Activated CD4-positive, alpha-beta T cell treated with anti-CD3 and anti-CD28 coated beads, Interleukin-2, amount 50 U/mL, for 24 hours (primary cell): ENCODE data around the gene SF3B5.
"Not testable (repeated sequence)": the region's sequence is repeated elsewhere in the genome, so short reads cannot be mapped to it uniquely, and the experiment has no call there.

ENCODE experiments used
- DNase-seq, 2 donors: peaks; one replicate each; pipeline ENCODE4 v3.0.0-alpha.2; 2020; ENCODE audit warnings: low read depth in 1 of 2, low spot score in 1 of 2

Gene SF3B5

DNA sequence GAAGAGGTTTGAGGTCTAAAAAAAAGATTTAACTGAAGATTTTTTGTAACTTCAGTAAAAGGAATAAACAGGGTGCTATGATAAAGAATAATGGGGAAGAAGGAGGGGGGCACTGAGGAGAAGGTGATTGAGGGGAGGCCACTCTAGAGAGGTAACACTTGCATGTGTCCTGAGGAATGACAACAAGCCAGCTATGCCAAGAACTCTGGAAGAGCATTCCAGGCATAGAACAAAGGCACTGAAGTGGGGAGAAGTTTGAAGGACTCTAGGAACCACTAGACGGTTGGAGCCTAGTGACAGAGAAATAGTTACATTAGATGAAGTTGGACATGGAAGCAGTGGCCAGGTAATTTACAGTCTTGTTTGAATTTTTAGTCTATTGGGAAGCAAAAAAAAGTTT lies 10.8 kb upstream of the SF3B5 start:
- DNase-seq = no peak

DNA sequence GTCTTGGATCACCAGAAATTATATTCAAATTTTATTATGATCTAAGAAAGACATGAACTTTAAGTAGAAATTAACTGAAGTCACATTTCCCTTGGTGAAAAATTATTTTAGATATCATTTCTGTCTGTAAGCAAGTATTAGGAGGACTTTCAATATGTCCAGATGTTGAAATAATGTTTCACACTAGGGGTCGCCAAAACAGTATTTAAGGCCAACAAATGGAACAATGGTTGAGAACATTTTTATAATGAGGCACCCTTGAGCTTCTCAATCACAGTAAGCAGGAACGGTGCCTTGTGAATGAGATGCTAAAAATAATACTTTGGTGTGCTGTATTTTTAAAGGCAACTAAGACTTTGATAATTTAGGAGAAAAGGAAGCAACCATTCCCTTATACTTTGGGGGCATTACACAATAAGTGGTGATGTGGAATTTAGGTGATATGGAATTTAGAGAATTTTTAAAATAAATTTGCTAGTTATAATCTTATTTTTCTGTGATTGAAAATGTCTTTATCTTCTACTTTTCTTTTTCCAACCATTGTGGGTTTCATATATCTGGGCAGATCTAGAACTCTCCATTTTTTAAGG lies 9.6 kb upstream of the SF3B5 start:
- DNase-seq = peak in 1 of 2 donors; percentile 62

DNA sequence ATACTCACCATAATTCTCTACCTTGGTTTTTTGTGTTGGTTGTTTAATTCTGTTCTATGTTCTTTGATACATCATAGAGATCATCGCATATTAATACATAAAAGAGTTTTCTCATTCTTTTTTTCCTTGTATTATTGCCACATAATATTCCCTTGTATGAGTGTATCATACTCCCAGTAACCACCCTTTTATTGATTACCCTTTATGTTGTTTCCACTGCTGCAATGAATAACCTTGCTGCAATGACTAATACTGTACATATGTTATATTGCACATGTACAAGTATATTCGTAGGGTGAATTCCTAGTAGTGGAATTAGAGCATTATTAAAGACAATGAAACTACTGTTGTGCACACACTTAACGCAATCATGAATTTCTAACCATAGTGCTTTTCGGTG lies 9.1 kb upstream of the SF3B5 start:
- no peak for DNase-seq

DNA sequence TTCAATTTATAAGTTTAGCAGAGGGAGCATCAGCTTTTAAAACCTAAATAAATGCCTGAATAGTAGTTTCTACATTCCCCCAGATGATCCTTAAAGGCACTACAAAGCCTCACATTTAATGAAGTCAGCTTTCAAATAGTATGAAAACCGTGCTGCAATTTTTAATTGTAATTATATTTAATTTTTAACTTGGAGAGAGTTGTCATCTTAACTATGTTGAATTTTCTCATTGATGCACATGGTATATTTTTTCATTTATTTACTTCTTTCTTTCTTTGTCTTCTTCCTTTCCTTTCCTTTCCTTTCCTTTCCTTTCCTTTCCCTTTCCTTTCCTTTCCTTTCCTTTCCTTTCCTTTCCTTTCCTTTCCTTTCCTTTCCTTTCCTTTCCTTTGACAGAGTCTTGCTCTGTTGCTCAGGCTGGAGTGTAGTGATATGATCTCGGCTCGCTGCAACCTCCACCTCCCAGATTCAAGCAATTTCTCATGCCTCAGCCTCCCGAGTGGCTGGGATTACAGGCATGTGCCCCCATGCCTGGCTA lies 7.7 kb upstream of the SF3B5 start:
- DNase-seq = no peak

DNA sequence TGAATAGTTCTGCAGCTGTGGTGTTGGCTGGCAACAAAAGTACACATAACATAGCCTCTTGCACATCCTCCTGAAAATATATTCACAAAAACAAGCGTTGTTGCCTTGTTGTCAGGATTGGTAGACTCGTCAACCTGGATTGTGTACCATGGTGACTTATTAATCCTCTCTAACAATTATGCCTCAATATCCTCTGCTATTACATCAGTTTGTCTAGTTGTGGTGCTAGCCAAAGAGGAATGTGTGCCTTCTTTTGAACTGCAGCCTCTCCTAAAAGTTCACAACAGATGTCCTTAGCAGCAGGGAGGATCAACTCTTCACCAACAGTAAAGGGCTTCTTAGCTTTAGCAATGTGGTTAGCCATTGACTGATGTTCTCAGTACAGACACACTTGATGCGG lies 3.6 kb upstream of the SF3B5 start:
- DNase-seq = no peak

DNA sequence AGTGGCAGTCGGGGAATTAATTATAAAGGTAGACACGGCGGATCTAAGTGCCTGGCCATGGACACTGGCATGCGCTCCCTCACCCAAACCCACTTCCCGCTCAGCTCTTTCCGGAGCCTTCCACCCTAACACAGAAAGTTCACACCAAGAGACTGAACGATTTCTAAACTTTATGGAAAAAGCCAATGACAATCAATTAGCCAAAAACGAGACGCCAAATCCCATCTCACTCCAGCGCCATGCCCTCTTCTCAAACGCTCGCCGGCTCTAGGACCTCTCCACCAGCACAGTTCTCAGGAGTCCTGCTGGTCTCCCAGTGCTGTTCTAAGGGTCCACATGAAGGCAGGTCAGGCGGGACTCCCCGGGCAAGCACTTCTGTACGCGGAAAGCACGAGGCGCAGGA lies 641 bp downstream of the SF3B5 start:
- no peak for DNase-seq

DNA sequence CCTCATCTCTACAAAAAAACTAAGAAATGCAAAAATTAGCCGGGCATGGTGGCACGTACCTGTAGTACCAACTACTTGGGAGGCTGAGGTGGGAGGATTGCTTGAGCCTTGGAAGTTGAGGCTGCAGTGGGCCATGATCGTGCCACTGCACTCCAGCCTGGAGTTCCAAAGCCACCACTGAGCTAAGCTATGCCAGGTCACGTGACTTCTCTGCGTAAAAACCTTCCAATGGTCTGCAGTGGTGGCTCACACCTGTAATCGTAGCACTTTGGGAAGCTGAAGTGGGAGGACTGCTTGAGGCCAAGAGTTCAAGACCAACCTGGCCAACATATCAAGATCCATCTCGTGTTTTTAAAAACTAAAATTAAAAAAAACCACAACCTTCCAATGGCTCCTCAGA lies 1.7 kb downstream of the SF3B5 start:
- no peak for DNase-seq

DNA sequence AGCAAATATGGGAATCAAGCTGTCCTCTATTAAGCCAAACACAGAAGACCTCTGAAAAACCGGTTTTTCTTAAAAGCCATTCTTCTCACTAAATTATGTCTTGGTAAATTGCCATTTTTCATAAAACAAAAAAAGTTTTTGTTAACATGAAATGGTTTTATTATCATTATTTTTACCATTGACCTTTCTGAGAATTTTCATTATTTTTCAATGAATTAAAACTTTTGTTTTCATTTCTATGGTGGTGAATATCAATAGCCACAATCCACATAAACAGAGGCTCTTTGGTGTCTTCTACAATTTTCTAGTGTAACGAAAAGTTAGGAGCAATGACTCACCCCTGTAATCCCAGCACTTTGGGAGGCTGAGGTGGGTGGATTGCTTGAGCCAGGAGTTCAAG lies 2.1 kb downstream of the SF3B5 start:
- no peak for DNase-seq

DNA sequence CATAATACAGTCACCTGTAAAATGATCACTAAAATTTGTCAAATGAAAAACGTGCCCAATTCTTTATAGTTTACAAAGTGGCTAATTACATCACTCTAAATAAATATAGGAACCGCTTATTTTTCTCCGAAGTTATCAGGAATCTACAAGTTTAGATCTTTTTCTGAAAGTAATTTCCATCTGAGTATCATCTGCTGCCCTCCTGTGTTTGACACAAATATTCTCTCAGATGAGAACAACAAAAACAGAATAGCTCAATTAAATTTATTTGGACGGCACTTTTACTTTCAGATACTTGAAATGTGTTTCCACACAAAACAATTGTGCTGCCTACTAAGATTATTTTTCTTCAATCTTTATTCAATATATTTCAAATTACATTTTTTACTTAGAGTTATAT lies 5.0 kb downstream of the SF3B5 start:
- no peak for DNase-seq

DNA sequence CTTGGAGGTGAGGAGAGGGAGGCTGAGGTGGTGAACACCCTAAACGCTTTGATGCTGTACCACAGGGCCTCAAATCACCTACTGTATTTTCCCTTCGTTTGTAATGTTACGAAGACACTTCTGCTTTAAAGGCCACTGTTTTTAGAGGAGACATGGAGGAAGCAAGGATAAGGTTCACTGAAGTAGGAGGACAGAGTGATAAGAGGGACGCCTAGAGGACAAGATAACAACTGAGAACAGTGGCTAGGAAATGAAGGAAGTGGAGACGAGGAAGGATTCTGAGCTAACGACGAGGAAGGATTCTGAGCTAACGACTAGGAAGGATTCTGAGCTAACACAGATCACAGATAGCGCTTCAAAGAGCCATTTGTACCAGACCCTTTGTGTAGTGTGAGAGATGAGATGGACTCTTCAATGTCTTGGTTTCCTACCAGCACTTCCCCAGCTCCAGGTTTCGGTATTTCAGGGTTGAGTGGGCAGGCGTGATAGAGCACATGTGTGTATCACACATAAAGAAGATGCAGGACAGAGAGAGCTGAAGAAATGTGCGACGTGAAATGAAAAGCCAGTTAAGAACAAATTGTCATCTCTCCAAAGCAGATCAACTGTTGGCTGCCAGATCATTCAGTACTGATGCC lies 7.5 kb downstream of the SF3B5 start:
- DNase-seq = no peak

DNA sequence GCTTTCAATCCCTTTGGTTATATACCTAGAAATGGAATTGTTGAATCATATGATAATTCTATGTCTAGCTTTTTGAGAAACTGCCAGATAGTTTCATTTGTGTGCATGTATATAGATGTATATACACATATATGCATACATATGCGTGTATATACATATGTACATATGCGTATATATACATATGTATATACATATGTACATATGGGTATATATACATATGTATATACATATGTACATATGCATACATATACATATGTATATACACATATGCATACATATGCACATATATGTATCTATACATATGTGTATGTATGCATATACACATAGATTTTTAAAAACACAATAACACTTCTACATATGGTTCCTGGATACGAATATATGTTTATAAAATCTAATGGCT lies 8.4 kb downstream of the SF3B5 start:
- no peak for DNase-seq

DNA sequence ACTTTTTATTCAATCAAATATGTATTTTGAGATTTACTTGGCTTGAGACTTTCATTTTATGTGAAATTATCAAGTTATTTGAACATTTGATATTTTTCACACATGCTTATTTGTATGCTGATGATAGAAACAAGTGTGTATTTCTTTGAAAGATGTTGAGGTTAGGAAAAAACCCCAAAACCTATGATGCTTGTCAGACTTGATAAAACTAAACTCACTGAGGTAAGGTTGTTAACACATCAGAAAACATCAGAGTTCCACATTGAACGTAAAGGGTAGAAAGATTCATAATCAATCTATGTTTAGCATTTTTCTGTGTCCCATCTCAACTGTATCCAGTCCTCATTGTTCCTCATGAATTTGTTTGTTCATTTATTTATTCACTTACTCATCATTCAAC lies 12.2 kb downstream of the SF3B5 start:
- no peak for DNase-seq

DNA sequence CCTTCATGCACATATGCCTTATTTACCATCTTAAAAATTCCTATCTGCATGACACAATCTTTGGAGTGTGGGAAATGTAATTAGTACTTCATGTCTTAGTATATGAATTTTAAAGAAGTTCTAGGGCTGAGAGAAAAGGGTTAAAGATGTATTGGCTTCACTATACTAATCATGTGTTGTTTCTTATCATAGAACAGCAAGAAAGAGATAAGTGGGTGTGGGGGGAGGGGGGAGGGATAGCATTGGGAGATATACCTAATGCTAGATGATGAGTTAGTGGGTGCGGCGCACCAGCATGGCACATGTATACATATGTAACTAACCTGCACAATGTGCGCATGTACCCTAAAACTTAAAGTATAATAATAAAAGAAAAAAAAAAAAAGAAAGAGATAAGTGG lies 13.0 kb downstream of the SF3B5 start:
- not testable (repeated sequence) for DNase-seq

DNA sequence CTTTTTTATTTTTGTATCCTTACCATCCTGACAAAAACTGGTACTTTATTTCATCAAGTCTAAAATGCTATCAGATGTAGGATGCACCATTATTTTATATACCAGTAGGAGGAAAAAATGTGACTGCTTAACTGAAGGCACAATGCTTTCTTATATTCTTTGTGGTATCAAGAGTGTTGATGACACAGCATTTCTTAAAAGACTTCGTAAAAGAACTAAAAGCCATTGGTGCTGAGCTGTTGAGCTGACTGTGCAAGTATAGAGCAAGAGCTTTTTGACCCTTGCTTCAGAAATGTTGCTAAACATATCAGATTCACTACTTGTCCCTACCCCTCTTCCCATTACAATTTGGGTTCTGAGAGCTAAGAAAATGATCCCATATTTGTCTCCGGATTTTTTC lies 17.5 kb downstream of the SF3B5 start:
- no peak for DNase-seq

DNA sequence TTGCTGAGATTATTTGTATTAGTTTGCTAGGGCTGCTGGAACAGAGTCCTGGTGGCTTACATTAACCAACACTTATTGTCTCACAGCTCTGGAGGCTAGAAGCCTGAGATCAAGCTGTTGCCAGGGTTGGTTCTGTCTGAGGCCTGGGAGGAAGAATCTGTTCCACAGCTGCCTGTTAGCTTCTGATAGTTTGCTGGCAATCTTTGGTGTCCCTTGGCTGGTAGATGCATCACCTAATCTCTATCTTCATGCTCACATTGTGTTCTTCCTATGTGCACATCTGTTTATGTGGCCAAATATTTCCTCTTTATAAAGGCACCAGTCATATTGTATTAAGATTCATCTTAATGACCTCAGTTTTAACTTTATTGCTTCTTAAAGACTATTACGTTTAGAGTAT lies 19.5 kb downstream of the SF3B5 start:
- no peak for DNase-seq

DNA sequence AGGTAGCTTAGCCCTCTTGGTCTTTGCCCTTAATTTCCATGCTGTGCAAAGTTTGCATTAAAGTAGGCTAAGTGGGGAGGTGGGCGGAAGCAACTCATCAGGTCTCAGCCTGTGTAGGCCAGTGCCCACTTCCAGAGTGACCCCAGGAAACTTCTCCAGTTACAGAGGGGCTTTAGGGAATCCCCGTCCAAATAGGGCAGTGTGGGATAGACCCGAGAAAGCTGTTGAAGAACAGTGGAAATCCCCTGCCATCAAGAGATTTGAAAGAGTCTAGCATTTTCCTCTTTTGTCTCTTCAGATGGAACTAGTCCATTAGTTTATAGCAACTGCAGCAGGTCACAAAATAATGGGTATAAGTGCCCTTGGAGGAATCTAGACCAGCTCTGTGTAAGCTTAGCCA lies 20.2 kb downstream of the SF3B5 start:
- DNase-seq = no peak

DNA sequence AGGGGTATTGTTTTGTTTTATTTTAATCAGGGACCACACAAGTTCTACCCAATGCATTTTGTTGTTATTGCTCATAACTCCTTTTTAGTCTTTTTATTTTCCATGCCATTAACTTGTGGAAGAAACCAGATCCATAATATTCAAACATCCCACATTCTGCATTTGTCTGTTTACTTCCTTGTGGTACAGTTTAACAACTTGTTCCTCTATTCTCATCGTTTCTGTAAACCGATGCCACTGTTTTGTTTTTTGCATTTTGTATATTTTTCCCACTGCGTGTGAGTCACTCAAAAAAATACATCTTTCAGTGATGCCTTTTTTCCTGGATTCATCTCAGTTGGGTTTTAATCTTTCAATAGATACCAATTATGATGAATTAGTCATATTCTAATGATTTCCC lies 22.3 kb downstream of the SF3B5 start:
- DNase-seq = no peak

DNA sequence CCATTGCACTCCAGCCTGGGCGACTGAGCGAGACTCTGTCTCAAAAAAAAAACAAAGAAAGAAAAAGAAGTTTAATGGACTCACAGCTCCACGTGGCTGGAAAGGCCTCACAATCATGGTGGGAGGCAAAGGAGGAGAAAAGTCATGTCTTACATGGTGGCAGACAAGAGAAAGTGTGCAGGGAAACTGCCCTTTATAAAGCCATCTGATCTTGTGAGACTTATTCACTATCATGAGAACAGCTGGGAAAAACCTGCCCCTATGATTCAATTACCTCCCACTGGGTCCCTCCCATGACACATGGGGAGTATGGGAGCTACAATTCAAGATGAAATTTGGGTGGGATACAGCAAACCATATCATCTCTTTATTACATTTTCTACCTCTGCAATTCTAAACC lies 25.9 kb downstream of the SF3B5 start:
- DNase-seq = no peak

DNA sequence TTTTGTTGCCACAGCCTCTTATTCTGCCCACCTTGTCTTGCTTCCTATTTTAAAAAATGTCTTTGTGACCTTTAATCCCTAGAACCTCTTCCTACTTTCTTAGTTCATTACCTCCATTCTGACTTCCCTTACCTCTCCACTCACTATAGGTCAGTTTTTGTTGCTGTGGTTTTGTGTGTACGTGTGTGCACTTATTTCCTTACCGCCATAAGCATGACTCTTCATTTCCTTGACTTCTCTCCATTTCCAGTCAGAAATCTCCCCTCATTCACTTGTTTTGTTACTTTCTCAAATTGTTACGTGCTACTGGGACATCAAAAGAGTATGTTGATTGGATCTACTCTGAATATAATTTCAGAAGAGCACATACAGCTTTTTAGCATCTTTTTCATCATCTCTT lies 26.6 kb downstream of the SF3B5 start:
- DNase-seq = no peak

DNA sequence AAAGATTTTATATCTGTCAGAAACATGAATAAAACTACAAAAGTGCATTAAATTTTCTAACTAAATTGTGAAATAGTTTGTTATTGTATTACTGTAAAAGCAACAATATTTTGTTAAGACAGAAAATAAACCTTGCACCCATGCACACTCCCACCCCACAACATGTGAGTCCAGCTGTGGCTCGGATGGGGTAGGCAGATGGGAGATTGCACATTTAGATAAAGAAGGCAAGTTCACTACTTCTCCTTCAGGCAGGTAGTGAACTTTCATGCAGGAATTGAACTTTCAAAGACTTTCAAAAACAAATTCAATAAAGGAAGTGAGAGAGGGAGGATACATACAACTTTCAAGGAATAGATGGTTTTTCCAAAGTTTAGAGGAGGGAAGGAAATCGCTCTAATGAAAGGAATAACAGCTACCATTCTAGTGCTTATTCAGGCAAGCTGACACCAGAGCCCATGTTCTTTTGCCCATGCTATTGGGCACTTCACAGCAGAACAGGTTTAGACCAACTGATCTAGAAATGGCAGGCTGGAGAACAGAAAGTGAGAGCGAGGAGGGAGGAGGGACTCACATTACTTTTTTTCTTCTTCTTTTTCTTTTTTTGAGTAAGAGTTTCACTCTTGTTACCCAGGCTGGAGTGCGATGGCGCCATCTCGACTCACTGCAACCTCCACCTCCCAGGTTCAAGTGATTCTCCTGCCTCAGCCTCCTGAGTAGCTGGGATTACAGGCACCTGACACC lies 28.5 kb downstream of the SF3B5 start:
- DNase-seq = no peak

DNA sequence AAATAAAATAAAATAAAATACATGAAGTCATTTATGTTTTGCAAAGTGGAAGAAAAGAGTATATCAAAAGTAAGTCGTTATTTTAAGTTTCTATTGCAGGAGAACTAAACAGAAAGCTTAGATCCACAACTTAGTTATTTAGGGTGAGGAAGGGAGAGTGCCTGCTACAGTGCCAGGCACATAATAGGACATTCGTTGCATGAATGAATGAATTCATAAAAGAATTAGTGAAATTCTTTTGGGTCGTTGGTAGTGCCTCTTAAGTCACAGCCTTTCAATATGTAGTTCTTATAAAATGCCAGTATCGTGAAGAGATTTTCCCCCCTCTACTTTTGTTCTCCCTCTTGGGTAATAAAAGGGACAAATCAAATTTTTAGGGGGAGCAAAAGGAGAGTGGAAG lies 29.1 kb downstream of the SF3B5 start:
- no peak for DNase-seq

DNA sequence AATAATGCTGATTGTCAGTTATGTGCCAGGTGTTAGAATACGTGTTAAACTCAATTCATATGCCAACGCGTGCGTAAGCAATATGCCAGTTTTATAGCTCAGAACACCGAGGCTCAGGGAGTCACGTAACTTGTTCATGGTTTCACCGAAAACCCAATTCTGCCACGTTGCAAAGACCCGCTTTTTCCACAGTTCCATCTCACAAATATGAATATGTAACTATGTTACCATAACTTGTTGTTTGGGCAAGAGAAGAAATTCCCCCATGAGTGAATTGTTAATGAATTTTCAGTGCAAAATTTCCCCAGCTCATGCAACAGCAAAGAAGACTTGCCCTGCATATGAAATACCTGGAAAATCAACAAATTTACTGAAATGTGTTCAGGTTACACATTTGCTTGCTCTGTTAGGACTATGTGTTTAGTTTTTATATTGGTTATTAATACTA lies 30.1 kb downstream of the SF3B5 start:
- DNase-seq = no peak
